WTC11 (cell line): Measurements from ENCODE around the gene GRID2. TPM values are rescaled to one million over a fixed set of nuclear protein-coding genes. Genes with fewer than 3 reads are reported as not detected.

ENCODE experiments used
- ATAC-seq: fragments of 200-7000 bp; cut with Tn5 transposase; 2 replicates; pipeline ENCODE4 v1.10.0; 2021; ENCODE audit warnings: mild to moderate bottlenecking, moderate library complexity
- CTCF ChIA-PET: fragments of 300-600 bp; sonication (Branson Sonifier 250); formaldehyde crosslinking; loops from one replicate; lab custom pipeline; 2021; ENCODE audit warnings: antibody characterized with exemption; lab: Charles Lee
- POLR2A ChIA-PET: fragments of 350-600 bp; sonication (Branson Sonifier 250); formaldehyde crosslinking; loops from one replicate; lab custom pipeline; 2021; ENCODE audit warnings: antibody characterized with exemption; lab: Charles Lee
- DNase-seq: peaks from one replicate; pipeline ENCODE4 v3.0.0; 2021; ENCODE audit warnings: low spot score
- H3K27ac Mint-ChIP-seq: 2 replicates; pipeline ENCODE4 v1.8.0; 2021; ENCODE audit warnings: mixed read lengths
- H3K27me3 Mint-ChIP-seq: 2 replicates; pipeline ENCODE4 v1.8.0; 2021; ENCODE audit warnings: low read depth, mild to moderate bottlenecking, moderate library complexity, mixed read lengths
- H3K36me3 Mint-ChIP-seq: 2 replicates; pipeline ENCODE4 v1.8.0; 2021; ENCODE audit warnings: mixed read lengths
- H3K4me1 Mint-ChIP-seq: 2 replicates; pipeline ENCODE4 v1.8.0; 2022; ENCODE audit warnings: mixed read lengths
- H3K4me3 Mint-ChIP-seq: 2 replicates; pipeline ENCODE4 v1.8.0; 2021; ENCODE audit warnings: mild to moderate bottlenecking, moderate library complexity, mixed read lengths
- H3K9me3 Mint-ChIP-seq: 2 replicates; pipeline ENCODE4 v1.8.0; 2021; ENCODE audit warnings: mixed read lengths
- ATF3 ChIP-seq: sonication (generic); formaldehyde crosslinking; conservative IDR thresholded peaks from 2 replicates; pipeline ENCODE4 v1.8.1; 2022; ENCODE audit warnings: mild to moderate bottlenecking, missing genetic modification reagents
- CREM ChIP-seq: sonication (generic); formaldehyde crosslinking; IDR thresholded peaks from 2 replicates; pipeline ENCODE4 v1.8.1; 2022; ENCODE audit warnings: mild to moderate bottlenecking, missing genetic modification reagents, moderate library complexity
- ELF4 ChIP-seq: sonication (generic); formaldehyde crosslinking; IDR thresholded peaks from 2 replicates; pipeline ENCODE4 v1.8.1; 2022; ENCODE audit warnings: low read depth, mild to moderate bottlenecking, moderate library complexity, missing genetic modification reagents
- ERG ChIP-seq: fragments of 250-450 bp; sonication (Bioruptor Pico); IDR thresholded peaks from 2 replicates; pipeline ENCODE4 v1.8.0; 2021; ENCODE audit warnings: mild to moderate bottlenecking
- ETV6 ChIP-seq: sonication (generic); formaldehyde crosslinking; IDR thresholded peaks from 2 replicates; pipeline ENCODE4 v1.8.1; 2022; ENCODE audit warnings: mild to moderate bottlenecking, missing genetic modification reagents
- GRHL2 ChIP-seq: fragments of 250-450 bp; sonication (Bioruptor Pico); IDR thresholded peaks from 2 replicates; pipeline ENCODE4 v1.8.0; 2022; ENCODE audit warnings: mild to moderate bottlenecking, moderate library complexity; ENCODE audit not compliant: insufficient replicate concordance, severe bottlenecking
- JAZF1 ChIP-seq: fragments of 250-450 bp; sonication (Bioruptor Pico); IDR thresholded peaks from 2 replicates; pipeline ENCODE4 v1.9.0; 2021; ENCODE audit warnings: moderate library complexity, mild to moderate bottlenecking, inconsistent platforms
- MAX ChIP-seq: sonication (generic); formaldehyde crosslinking; IDR thresholded peaks from 2 replicates; pipeline ENCODE4 v1.8.0; 2022; ENCODE audit warnings: mild to moderate bottlenecking, missing genetic modification reagents
- MLX ChIP-seq: sonication (generic); formaldehyde crosslinking; IDR thresholded peaks from 2 replicates; pipeline ENCODE4 v1.8.1; 2023; ENCODE audit warnings: mild to moderate bottlenecking, missing genetic modification reagents, moderate library complexity
- NR1H2 ChIP-seq: sonication (generic); formaldehyde crosslinking; IDR thresholded peaks from 2 replicates; pipeline ENCODE4 v1.9.0; 2021; ENCODE audit warnings: mild to moderate bottlenecking, moderate library complexity, missing genetic modification reagents
- RELA ChIP-seq: sonication (generic); formaldehyde crosslinking; IDR thresholded peaks from 2 replicates; pipeline ENCODE4 v1.8.1; 2022; ENCODE audit warnings: missing genetic modification reagents, mild to moderate bottlenecking, borderline replicate concordance
- SMAD4 ChIP-seq: sonication (generic); formaldehyde crosslinking; IDR thresholded peaks from 2 replicates; pipeline ENCODE4 v1.8.0; 2022; ENCODE audit warnings: mild to moderate bottlenecking, missing genetic modification reagents
- SOX15 ChIP-seq: fragments of 250-450 bp; sonication (Bioruptor Pico); IDR thresholded peaks from 2 replicates; pipeline ENCODE4 v1.9.0; 2021; ENCODE audit warnings: mild to moderate bottlenecking
- STAT6 ChIP-seq: sonication (generic); formaldehyde crosslinking; conservative IDR thresholded peaks from 2 replicates; pipeline ENCODE4 v1.8.1; 2023; ENCODE audit warnings: mild to moderate bottlenecking, low read depth, missing genetic modification reagents, moderate library complexity
- ZMAT4 ChIP-seq: fragments of 250-450 bp; sonication (Bioruptor Pico); IDR thresholded peaks from 2 replicates; pipeline ENCODE4 v1.9.0; 2021; ENCODE audit warnings: mild to moderate bottlenecking
- ZNF423 ChIP-seq: fragments of 250-450 bp; sonication (Bioruptor Pico); IDR thresholded peaks from 2 replicates; pipeline ENCODE4 v2.1.2; 2022; ENCODE audit warnings: mild to moderate bottlenecking, moderate library complexity
- ZNF671 ChIP-seq: fragments of 250-450 bp; sonication (Bioruptor Pico); IDR thresholded peaks from 2 replicates; pipeline ENCODE4 v1.8.0; 2021; ENCODE audit warnings: mild to moderate bottlenecking
- ZSCAN18 ChIP-seq: fragments of 250-450 bp; sonication (Bioruptor Pico); IDR thresholded peaks from 2 replicates; pipeline ENCODE4 v2.1.2; 2022; ENCODE audit warnings: mild to moderate bottlenecking, moderate library complexity
- total RNA-seq: library from RNA; stranded (reverse); gene quantifications from 3 replicates; pipeline ENCODE4 v1.2.3, GENCODE V29; 2021
- TF ChIP-seq, protein P1 (sequence below): sonication (generic); formaldehyde crosslinking; IDR thresholded peaks from 2 replicates; pipeline ENCODE4 v1.8.1; 2023; ENCODE audit warnings: mild to moderate bottlenecking, missing genetic modification reagents

GRID2 gene
- total RNA-seq, 1 experiment from 2014 or later = 26.8 TPM

DNA sequence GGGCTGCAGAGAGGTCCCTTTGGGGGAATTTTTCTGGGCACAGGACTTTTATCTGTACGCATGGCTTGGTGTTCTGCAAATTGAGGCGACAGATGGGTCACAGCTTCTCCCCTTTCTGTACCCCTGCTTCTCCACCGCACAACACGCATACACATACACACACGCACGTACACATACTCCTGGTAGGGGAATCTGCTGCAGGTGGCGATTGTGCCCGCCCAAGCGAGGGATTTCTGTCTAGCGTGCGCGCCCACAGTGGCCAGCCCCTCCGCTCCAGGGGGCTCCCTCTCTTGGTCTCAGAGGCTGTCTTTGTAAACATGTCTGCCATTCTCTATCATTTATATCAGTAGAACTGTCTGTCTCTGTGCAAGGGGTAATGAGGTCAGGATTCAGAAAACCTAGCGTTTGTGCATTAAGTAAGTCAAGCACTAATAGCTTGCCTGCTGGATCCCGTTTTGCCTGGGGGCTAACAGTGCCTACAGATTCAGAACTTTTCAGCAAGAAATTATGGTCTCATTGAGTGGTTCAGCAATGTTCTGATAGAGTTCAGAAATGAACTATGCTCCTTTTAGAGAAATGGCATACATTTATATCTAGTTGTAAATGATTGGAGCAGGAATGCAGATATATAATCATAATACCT is 2.2 kb downstream of the GRID2 start (continued):
- TF ChIP-seq ERG (CRISPR knock-in tag) (no peak), ZNF671 (CRISPR knock-in tag) (no peak), GRHL2 (CRISPR knock-in tag) (no peak)

GRCh38 chr4:92307181-92307580 is 3.4 kb downstream of the GRID2 start:
- Mint-ChIP-seq H3K4me1 (peaks cover 44% of the 10 kb centered on the region), H3K36me3 (peaks cover 1% of the 10 kb centered on the region), H3K27ac (no peak overlapping the region), H3K4me3 (peak overlapping the region; percentile 93), H3K9me3 (peaks cover under 1% of the 10 kb centered on the region), H3K27me3 (no peaks in the 10 kb centered on the region)
- POLR2A ChIA-PET = no interaction called here
- DNase-seq (no peak), ATAC-seq (no peak)
- TF ChIP-seq ZMAT4 (CRISPR knock-in tag) (no peak), SMAD4 (CRISPR knock-in tag) (no peak), SOX15 (CRISPR knock-in tag) (no peak), MLX (CRISPR knock-in tag) (no peak), ZSCAN18 (CRISPR knock-in tag) (no peak), CREM (CRISPR knock-in tag) (no peak), ELF4 (CRISPR knock-in tag) (no peak), ETV6 (CRISPR knock-in tag) (no peak)
- CTCF ChIA-PET = no interaction called here

DNA sequence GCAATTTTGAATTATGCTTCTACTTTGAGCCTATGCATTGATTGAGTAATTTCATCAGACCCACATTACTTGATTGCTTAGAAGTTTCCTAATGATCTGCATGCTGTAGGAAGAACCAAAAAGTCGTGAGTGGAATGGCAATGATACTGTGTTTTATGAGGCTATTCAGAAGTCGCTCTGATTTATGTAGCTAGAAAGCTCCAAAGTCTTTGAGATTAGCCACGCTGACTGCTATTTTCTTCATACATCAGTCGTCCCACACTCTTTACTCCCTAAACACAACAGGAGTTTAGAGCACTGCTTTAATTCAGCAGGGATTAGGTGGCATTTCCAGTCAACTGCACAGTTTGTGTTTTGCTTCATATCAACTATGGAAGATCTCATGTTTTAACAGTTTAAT is 4.1 kb downstream of the GRID2 start:
- Mint-ChIP-seq H3K4me3 (peak overlapping the region; percentile 56), H3K36me3 (peaks cover 7% of the 10 kb centered on the region), H3K4me1 (peaks cover 38% of the 10 kb centered on the region), H3K27me3 (no peaks in the 10 kb centered on the region), H3K27ac (no peak overlapping the region), H3K9me3 (peaks cover 8% of the 10 kb centered on the region)
- no peak for DNase-seq
- POLR2A ChIA-PET = no interaction called here
- ATAC-seq = no peak
- TF ChIP-seq, protein P1, sequence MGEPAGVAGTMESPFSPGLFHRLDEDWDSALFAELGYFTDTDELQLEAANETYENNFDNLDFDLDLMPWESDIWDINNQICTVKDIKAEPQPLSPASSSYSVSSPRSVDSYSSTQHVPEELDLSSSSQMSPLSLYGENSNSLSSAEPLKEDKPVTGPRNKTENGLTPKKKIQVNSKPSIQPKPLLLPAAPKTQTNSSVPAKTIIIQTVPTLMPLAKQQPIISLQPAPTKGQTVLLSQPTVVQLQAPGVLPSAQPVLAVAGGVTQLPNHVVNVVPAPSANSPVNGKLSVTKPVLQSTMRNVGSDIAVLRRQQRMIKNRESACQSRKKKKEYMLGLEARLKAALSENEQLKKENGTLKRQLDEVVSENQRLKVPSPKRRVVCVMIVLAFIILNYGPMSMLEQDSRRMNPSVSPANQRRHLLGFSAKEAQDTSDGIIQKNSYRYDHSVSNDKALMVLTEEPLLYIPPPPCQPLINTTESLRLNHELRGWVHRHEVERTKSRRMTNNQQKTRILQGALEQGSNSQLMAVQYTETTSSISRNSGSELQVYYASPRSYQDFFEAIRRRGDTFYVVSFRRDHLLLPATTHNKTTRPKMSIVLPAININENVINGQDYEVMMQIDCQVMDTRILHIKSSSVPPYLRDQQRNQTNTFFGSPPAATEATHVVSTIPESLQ (CRISPR knock-in tag) = no peak
- TF ChIP-seq RELA (CRISPR knock-in tag) = no peak
- no peak for TF ChIP-seq ZNF423
- no peak for TF ChIP-seq NR1H2 (CRISPR knock-in tag)
- no peak for TF ChIP-seq ATF3 (CRISPR knock-in tag)
- no peak for TF ChIP-seq JAZF1 (CRISPR knock-in tag)
- no peak for TF ChIP-seq STAT6 (CRISPR knock-in tag)
- no peak for TF ChIP-seq MAX
- CTCF ChIA-PET = no interaction called here
